Common myeloid progenitor, CD34-positive (primary cell): ENCODE data around the gene ATG5.

Source experiments
- CTCF ChIA-PET: fragments of 350-600 bp; sonication (Branson Sonifier 250); formaldehyde crosslinking; loops from one replicate; lab custom pipeline; 2021; ENCODE audit warnings: antibody characterized with exemption; lab: Charles Lee
- POLR2A ChIA-PET: fragments of 350-600 bp; sonication (Branson Sonifier 250); formaldehyde crosslinking; loops from one replicate; lab custom pipeline; 2021; ENCODE audit warnings: antibody characterized with exemption; lab: Charles Lee
- DNase-seq, 3 donors: peaks; one replicate each; pipeline versions ENCODE4 v3.0.0 to v3.0.0-alpha.2; 2013
- H3K27ac ChIP-seq, 2 experiments: 1 replicate in 1 of 2; 2 replicates in 1 of 2; pipeline ENCODE4 v1.7.0; 2013; ENCODE audit warnings: inconsistent platforms in 2 of 2, low read length in 2 of 2, mild to moderate bottlenecking in 2 of 2, low read depth in 1 of 2, moderate library complexity in 1 of 2; ENCODE audit not compliant: severe bottlenecking in 2 of 2, insufficient read depth in 1 of 2, poor library complexity in 1 of 2
- H3K27me3 ChIP-seq, 5 experiments: replicated peaks in 2 of 5; 1 replicate in 3 of 5; 2 replicates in 2 of 5; pipeline versions ENCODE4 v1.6.1 to v1.7.0; 2013; ENCODE audit warnings: low read length in 4 of 5, mild to moderate bottlenecking in 2 of 5, moderate library complexity in 2 of 5, inconsistent platforms in 1 of 5; ENCODE audit not compliant: insufficient read depth in 5 of 5, control insufficient read depth in 4 of 5
- H3K36me3 ChIP-seq, 4 experiments: 1 replicate in 2 of 4; 2 replicates in 2 of 4; pipeline versions ENCODE4 v1.6.1 to v1.7.0; 2013; ENCODE audit warnings: low read length in 3 of 4, control low read depth in 1 of 4, mild to moderate bottlenecking in 1 of 4; ENCODE audit not compliant: control insufficient read depth in 4 of 4, insufficient read depth in 4 of 4
- H3K4me1 ChIP-seq, 4 experiments: 1 replicate in 3 of 4; 2 replicates in 1 of 4; pipeline versions ENCODE4 v1.6.1 to v1.7.1; 2013; ENCODE audit warnings: low read length in 3 of 4, mild to moderate bottlenecking in 3 of 4, control low read depth in 1 of 4, inconsistent platforms in 1 of 4, moderate library complexity in 1 of 4; ENCODE audit not compliant: control insufficient read depth in 4 of 4, insufficient read depth in 4 of 4; ENCODE audit errors: control extremely low read depth in 1 of 4
- H3K4me3 ChIP-seq, 7 experiments: 1 replicate in 4 of 7; 2 replicates in 3 of 7; pipeline versions ENCODE4 v1.5.1 to v1.7.0; 2013; ENCODE audit warnings: mild to moderate bottlenecking in 7 of 7, low read length in 6 of 7, moderate library complexity in 6 of 7, inconsistent platforms in 2 of 7, low read depth in 2 of 7, control low read depth in 1 of 7; ENCODE audit not compliant: insufficient read depth in 4 of 7, control insufficient read depth in 1 of 7; ENCODE audit errors: extremely low read depth in 1 of 7
- H3K9me3 ChIP-seq, 5 experiments: 1 replicate in 4 of 5; 2 replicates in 1 of 5; pipeline versions ENCODE4 v1.6.1 to v1.7.1; 2013; ENCODE audit warnings: low read length in 4 of 5, mild to moderate bottlenecking in 2 of 5, inconsistent platforms in 1 of 5, low read depth in 1 of 5, moderate library complexity in 1 of 5; ENCODE audit not compliant: control insufficient read depth in 4 of 5, insufficient read depth in 2 of 5; ENCODE audit errors: control extremely low read depth in 1 of 5
- WGBS: methylation state at CpG from one replicate; pipeline ENCODE4 v1.1.5; 2013; ENCODE audit not compliant: insufficient coverage; 5-methylcytosine and 5-hydroxymethylcytosine counted together

Gene ATG5

DNA sequence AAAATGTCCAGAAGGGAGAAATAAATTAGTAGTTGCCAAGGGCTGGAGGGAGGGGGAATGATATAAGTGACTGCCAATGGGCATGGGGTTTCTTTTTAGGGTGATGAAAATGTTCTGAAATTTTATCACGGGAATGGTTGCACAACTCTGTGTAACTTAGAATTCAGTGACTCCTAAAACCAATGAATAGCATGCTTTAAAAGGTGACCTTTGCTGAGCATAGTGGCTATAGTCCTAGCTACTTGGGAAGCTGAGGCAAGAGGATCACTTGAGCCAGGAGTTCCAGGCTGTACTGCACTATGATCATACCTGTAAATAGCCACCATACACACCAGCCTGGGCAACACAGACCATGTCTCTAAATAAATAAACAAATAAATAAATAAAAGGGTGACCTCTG, 109.0 kb downstream of the ATG5 start:
- WGBS = 100% methylated on average over 1 of the region's 1 CpG
- POLR2A ChIA-PET = no interaction called here
- Histone ChIP-seq H3K27me3 (no peaks in the 10 kb centered on the region), H3K4me1 (no peaks in the 10 kb centered on the region), H3K4me3 (no peak overlapping the region), H3K36me3 (peaks cover 0 to 5% (median under 1%) of the 10 kb centered on the region in 4 experiments), H3K27ac (no peak overlapping the region), H3K9me3 (no peaks in the 10 kb centered on the region)
- CTCF ChIA-PET = no interaction called here
- DNase-seq = no peak

DNA sequence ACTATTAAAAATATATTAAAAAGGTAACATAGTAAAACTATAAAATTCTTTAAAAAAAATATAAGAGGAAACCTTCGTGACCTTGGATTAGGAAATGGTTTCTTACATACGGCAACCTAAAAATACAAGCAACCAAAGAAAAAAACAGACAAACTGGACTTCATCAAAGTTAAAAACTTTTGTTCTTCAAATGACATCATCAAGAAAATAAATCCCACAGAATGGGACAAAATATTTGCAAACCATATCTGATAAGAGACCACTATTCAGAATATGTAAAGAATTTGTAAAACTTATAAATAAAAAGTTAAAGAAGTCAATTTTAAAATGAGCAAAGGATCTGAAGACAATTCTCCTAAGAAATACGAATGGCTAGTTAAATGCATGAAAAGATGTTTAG, 110.0 kb downstream of the ATG5 start:
- H3K4me1 ChIP-seq = no peaks in the 10 kb centered on the region
- no peak overlapping the region for H3K27ac ChIP-seq
- POLR2A ChIA-PET = no interaction called here
- H3K9me3 ChIP-seq = no peaks in the 10 kb centered on the region
- H3K27me3 ChIP-seq = no peaks in the 10 kb centered on the region
- H3K36me3 ChIP-seq = peaks cover 0 to 5% (median under 1%) of the 10 kb centered on the region in 4 experiments
- DNase-seq = no peak
- no CpG with 5 or more reads among the region's 3 CpGs for WGBS
- CTCF ChIA-PET = interaction anchor here (1.0 to 1.5 kb wide), 3 partner anchors 8 to 126 kb away, joined by 3 to 5 read pairs (median 3); no protein-coding TSS in a partner anchor
- no peak overlapping the region for H3K4me3 ChIP-seq

DNA sequence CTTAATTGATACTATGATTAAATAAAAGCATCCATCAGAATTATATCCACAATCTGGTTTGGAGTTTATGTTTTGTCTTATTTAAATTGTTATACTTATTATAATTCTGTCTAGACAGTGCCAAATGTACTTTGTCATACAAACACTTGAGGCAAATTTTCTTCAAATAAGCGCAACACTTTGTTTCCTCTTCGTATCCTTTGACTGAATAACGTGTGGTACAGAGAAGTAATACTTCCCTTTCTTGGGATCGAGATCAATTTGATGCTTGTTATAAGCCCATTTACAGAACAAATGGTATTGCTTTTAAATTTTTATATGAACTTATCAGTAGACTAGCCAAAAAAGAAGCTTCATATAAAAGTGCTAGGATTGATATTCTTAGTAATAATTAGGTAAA, 111.0 kb downstream of the ATG5 start:
- Histone ChIP-seq H3K9me3 (no peaks in the 10 kb centered on the region), H3K36me3 (peaks cover 0 to 3% (median 2%) of the 10 kb centered on the region in 4 experiments), H3K4me3 (no peak overlapping the region), H3K27me3 (no peaks in the 10 kb centered on the region), H3K4me1 (no peaks in the 10 kb centered on the region), H3K27ac (no peak overlapping the region)
- WGBS = no CpG with 5 or more reads among the region's 4 CpGs
- peak in 1 of 3 donors; percentile 11 for DNase-seq
- ChIA-PET CTCF (interaction anchor here (1.0 to 1.5 kb wide), 3 partner anchors 9 to 125 kb away, joined by 3 to 5 read pairs (median 3); no protein-coding TSS in a partner anchor), POLR2A (no interaction called here)

DNA sequence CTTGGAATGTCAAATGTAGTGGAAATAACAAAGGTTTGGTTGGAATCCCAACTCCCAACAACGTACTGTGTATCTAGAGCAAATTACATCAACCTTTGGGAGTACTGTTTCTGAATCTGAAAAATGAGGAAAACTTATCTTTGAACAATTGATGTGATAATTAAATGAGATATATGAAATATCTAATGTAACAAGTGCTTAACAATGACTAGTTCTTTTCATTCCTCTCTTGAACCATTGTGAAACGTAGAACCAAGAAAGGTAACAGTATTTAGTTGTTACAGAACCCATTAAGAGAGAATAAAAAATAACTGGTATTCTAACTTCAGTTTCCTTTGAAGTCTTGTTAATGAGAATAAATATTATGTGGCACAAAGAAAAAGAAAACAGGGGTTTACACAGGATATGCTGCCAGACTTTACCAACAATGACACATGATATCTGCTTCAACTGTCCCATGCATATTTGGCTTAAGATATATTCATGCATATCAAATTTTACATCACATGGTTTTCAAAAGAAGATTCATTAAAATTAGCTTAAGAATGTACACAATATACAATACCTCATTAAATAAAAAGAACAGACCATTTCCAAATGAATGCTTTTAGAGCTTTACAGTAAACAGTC, 111.8 kb downstream of the ATG5 start:
- no peak for DNase-seq
- H3K4me3 ChIP-seq = no peak overlapping the region
- peaks cover 0 to 7% (median 2%) of the 10 kb centered on the region in 4 experiments for H3K36me3 ChIP-seq
- CTCF ChIA-PET = no interaction called here
- H3K27ac ChIP-seq = no peak overlapping the region
- H3K9me3 ChIP-seq = no peaks in the 10 kb centered on the region
- no peaks in the 10 kb centered on the region for H3K27me3 ChIP-seq
- POLR2A ChIA-PET = no interaction called here
- no peaks in the 10 kb centered on the region for H3K4me1 ChIP-seq
- no CpG with 5 or more reads among the region's 2 CpGs for WGBS

DNA sequence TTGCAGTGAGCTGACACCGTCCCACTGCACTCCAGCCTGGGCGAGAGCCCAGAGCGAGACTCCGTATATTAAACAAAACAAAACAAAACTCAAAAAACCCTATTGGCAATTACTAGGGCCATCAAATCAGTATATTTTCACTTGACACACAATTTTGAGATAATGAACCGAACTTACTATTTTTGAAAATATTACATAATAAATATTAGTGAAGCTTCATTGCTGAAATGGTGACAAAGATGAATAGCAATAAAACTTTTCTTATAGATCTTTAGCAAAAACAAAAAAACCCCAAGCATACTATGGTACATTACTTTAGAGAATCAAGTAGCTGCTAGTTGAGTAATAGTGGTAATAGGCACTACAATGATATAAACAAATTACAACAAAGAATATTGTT, 113.0 kb downstream of the ATG5 start:
- Histone ChIP-seq H3K27me3 (no peaks in the 10 kb centered on the region), H3K9me3 (no peaks in the 10 kb centered on the region), H3K4me1 (no peaks in the 10 kb centered on the region), H3K27ac (no peak overlapping the region), H3K36me3 (peaks cover 0 to 8% (median under 1%) of the 10 kb centered on the region in 4 experiments), H3K4me3 (no peak overlapping the region)
- 96% methylated on average over 4 of the region's 5 CpGs for WGBS
- no peak for DNase-seq
- CTCF ChIA-PET = interaction anchor here (1.4 kb wide), 1 partner anchor 11 kb away, joined by 10 read pairs; no protein-coding TSS in a partner anchor
- POLR2A ChIA-PET = no interaction called here

DNA sequence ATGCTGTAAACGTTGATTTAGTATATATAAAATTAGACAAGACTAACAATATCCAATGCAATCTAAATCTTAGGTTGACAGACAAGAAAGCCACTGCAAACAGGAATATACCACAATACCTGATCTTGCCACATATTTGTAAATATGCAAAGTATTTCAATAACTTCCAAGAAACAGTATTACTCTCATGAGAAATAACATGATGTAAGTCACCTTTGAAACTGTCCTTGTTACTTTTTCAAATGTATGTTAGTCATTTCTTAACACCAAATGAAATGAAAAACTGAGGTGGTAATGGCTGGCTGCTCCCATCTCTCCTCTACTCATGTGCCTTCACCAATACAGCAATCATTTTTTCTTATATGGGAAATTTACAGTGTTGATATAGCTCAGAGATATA, 118.7 kb downstream of the ATG5 start:
- CTCF ChIA-PET = no interaction called here
- WGBS = no CpG with 5 or more reads among the region's 1 CpG

DNA sequence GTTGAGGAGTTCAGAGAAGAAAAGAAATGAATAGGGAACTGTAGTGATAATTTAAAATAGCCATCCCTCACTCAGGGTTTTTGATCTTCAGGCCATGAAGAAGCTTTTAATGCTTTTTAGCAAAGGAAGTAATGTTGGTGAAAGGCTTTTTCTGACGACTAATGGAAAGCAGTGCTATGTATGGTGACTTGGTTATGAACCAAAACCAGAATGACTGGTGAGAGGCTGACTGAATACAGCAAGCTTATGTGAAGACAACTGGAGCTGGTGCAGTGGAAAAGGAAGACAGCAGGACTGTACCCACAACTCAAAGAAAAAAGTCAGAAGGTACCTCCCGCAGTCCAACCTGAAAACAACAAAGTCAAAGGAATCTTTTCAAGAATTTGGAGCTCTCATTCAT, 120.6 kb downstream of the ATG5 start:
- H3K36me3 ChIP-seq = peaks cover 0 to 23% (median 8%) of the 10 kb centered on the region in 4 experiments
- H3K9me3 ChIP-seq = no peaks in the 10 kb centered on the region
- no peak overlapping the region for H3K27ac ChIP-seq
- DNase-seq = no peak
- H3K4me3 ChIP-seq = no peak overlapping the region
- 89% methylated on average over 1 of the region's 2 CpGs for WGBS
- peaks cover 0 to 2% (median 0%) of the 10 kb centered on the region in 4 experiments for H3K4me1 ChIP-seq
- no peaks in the 10 kb centered on the region for H3K27me3 ChIP-seq
- CTCF ChIA-PET = no interaction called here
- POLR2A ChIA-PET = interaction anchor here (0.6 kb wide), 1 partner anchor 74 kb away, joined by 3 read pairs; no protein-coding TSS in a partner anchor

More for the DNA sequence above, 118.7 kb downstream of the ATG5 start:
- H3K4me1 ChIP-seq = no peaks in the 10 kb centered on the region
- H3K27ac ChIP-seq = no peak overlapping the region
- peaks cover 0 to 13% (median 3%) of the 10 kb centered on the region in 4 experiments for H3K36me3 ChIP-seq
- H3K4me3 ChIP-seq = no peak overlapping the region
- no peaks in the 10 kb centered on the region for H3K9me3 ChIP-seq
- POLR2A ChIA-PET = no interaction called here
- H3K27me3 ChIP-seq = no peaks in the 10 kb centered on the region
- no peak for DNase-seq
